ENCODE measurements around the gene GALNTL6. TPM values are rescaled to one million over a fixed set of nuclear protein-coding genes. Genes with fewer than 3 reads are reported as not detected.

GALNTL6 gene
- total RNA-seq, 1 donor from 2014 or later = not detected

GRCh38 chr4:172344308-172344938 is 531.2 kb downstream of the GALNTL6 start:
- no peak for TF ChIP-seq CTCF (IDR thresholded peaks at IDR 0.05)
- no peak for DNase-seq (ENCODE audit: low spot score in 2 of 2)
- intact Hi-C loops (cut with DNase I) = no loop called here

GRCh38 chr4:172348426-172348825 is 535.2 kb downstream of the GALNTL6 start:
- H3K27ac ChIP-seq = no peak overlapping the region
- no peak overlapping the region for H3K4me3 ChIP-seq
- no peaks in the 10 kb centered on the region for H3K4me1 ChIP-seq
- intact Hi-C loops (cut with DNase I) = no loop called here
- H3K9me3 ChIP-seq = no peaks in the 10 kb centered on the region
- H3K27me3 ChIP-seq = no peaks in the 10 kb centered on the region
- no peak for TF ChIP-seq CTCF (IDR thresholded peaks at IDR 0.05)
- DNase-seq (ENCODE audit: low spot score in 2 of 2) = no peak
- H3K36me3 ChIP-seq = no peaks in the 10 kb centered on the region

More at GRCh38 chr4:172344308-172344938, 531.2 kb downstream of the GALNTL6 start:
- Histone ChIP-seq H3K27me3 (no peaks in the 10 kb centered on the region), H3K4me3 (no peak overlapping the region), H3K4me1 (no peaks in the 10 kb centered on the region), H3K36me3 (no peaks in the 10 kb centered on the region), H3K9me3 (no peaks in the 10 kb centered on the region), H3K27ac (no peak overlapping the region)

- no peak for TF ChIP-seq CTCF (IDR thresholded peaks at IDR 0.05)
- Histone ChIP-seq H3K27ac (no peak overlapping the region), H3K36me3 (no peaks in the 10 kb centered on the region), H3K4me1 (no peaks in the 10 kb centered on the region), H3K4me3 (no peak overlapping the region), H3K9me3 (no peaks in the 10 kb centered on the region), H3K27me3 (no peaks in the 10 kb centered on the region)
- DNase-seq (ENCODE audit: low spot score in 2 of 2) = no peak
- intact Hi-C loops (cut with DNase I) = no loop called here
Measured at GRCh38 chr4:172352356-172352755, 539.2 kb downstream of the GALNTL6 start.

- no peaks in the 10 kb centered on the region for H3K9me3 ChIP-seq
- no peaks in the 10 kb centered on the region for H3K27me3 ChIP-seq
- H3K36me3 ChIP-seq = no peaks in the 10 kb centered on the region
- no peak for DNase-seq (ENCODE audit: low spot score in 2 of 2)
- no peaks in the 10 kb centered on the region for H3K4me1 ChIP-seq
- no peak overlapping the region for H3K27ac ChIP-seq
- TF ChIP-seq CTCF (IDR thresholded peaks at IDR 0.05) = no peak
- no peak overlapping the region for H3K4me3 ChIP-seq
- intact Hi-C loops (cut with DNase I) = no loop called here
Measured at GRCh38 chr4:172356016-172356415, 542.8 kb downstream of the GALNTL6 start.

GRCh38 chr4:172357006-172357540 is 543.9 kb downstream of the GALNTL6 start:
- Histone ChIP-seq H3K27ac (no peak overlapping the region), H3K4me1 (no peaks in the 10 kb centered on the region), H3K27me3 (no peaks in the 10 kb centered on the region), H3K9me3 (no peaks in the 10 kb centered on the region), H3K36me3 (no peaks in the 10 kb centered on the region), H3K4me3 (no peak overlapping the region)
- no peak for DNase-seq (ENCODE audit: low spot score in 2 of 2)
- no peak for TF ChIP-seq CTCF (IDR thresholded peaks at IDR 0.05)
- intact Hi-C loops (cut with DNase I) = no loop called here
